ENCODE results near the gene WWTR1.

WWTR1 gene

DNA sequence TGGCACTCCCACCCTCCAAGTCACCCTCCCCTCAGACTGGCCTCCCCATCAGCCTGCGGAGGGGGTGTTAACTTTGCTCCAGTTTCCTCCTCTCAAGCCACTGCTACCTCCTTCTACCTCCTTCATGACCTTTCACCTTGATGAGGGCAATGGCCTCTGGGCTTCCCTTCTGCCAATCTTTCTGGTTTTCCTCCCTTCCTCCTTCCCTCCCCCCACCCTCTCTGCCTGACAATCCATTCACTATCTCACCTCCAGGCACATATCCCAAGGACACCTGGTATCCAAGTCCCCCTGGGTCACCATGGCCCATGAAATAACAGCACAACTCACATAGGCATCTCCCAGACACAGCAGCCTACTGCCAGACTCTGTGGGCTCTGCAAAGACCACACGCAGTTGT is 80.0 kb downstream of the WWTR1 start:
- H3K4me3 ChIP-seq (ENCODE audit: low read depth, low read length) = no peak overlapping the region
- DNase-seq (ENCODE audit: low read depth) = no peak

DNA sequence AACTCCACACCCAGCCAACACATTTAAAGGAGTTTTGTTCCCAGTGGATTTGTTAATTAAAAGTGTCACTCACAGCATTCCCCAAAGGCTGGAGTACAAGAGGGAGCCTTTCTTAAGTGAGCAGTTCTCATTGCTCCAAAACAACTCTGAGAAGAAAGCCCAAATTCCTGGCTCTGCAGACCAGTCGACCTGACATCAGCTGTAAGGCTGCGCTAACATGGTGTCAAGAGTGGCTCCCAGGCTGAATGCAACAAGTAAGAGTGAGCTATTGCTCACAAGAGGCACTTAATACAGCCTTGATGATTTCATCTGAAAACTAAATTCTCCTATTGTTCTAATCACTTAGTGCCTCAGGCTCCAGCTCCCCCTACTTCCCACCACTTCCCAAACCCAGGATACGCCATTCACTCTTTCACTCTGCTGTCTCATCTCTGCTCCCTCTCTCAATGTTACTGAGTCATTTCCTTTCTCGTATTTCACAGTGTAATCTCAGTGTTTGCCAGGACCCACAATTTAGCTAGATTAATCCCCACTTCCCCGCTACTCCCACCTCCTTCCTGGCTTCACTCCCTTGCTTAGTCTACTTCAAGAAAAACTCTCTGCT is 81.8 kb downstream of the WWTR1 start:
- DNase-seq (ENCODE audit: low read depth) = peak; percentile 98
- peak overlapping the region; percentile 16 for H3K4me3 ChIP-seq (ENCODE audit: low read depth, low read length)

DNA sequence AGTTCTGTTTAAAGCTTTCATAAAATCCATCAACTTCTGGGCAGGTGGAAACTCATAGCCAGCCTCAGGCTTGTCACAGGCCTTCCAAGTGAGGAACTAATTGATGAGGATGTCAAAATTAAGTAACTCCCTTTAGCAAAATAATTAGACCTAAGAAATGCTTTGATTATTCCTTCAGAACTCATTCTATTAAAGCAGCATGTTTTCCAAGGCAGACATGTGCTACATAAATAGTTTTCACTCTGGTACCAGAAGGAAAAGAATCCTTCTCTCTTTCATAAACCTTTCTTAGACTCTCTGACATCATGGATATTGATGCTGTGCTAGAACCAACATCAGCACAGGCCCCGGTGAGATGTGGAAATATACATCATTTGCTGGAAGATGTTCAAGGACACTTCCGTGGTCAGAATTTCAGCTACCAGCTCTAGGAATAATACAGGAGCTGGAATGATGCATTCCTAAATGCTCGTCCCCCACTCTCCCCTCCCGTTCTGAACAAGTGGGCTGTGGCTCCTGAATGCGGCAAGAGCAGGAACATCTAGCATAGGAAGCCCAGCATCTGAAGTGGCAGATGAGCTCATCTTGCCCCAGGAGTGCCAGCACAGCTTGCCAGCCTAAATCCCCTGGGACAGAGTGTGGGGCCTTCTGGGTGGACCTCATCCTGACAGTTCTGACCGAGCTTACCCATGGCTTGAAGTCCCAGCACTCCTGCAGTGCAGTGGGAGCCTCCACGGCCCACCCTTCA is 82.4 kb downstream of the WWTR1 start:
- DNase-seq (ENCODE audit: low read depth) = peak; percentile 98
- H3K4me3 ChIP-seq (ENCODE audit: low read depth, low read length) = peak overlapping the region; percentile 16

DNA sequence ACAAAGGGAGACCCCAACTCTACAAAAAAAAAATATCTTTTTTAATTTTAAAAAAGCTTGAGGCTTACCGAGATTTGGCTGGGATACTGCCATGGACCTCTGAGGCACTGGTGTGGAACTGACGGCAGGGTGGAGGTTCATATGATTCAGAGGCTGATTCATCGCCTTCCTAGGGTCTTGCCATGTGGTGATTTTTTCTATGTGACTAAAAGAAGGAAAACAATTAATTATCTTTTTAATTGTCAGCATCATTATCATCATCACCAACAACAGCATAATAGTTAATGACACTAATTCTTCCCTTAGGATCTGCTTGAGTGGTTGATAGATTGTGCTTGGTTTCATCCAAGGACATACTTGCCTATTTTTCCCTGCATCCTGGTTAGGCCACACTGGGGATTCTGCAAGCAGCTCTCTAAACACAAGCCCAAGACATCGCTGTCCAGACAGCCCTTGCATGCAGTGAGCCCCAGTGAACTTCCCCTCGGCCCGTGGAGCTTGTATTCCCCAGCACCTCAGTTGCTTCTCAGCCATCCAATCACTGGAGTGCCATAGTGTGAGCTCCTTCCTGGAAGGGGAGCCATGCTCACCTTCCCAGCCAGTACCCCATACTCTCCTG is 84.9 kb downstream of the WWTR1 start:
- DNase-seq (ENCODE audit: low read depth) = no peak
- no peak overlapping the region for H3K4me3 ChIP-seq (ENCODE audit: low read depth, low read length)

DNA sequence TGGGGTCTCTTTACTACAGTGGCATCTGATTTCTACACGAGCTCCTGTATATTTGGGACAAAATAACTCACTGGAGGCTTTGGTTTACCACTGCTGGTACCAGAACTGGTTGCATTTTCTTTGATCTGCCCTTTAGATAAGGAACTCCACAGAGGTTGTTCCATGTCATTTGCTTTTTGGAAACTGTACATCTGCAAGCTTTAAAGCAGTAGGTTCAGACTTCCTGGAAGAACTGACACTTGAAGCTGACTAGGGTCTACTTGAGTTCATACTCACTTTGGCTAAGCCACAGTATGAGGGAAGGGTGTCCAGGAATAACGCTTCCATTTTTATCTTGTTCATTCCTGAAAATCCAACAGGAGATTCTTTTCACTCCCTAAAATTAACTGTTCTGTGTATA is 86.4 kb downstream of the WWTR1 start:
- no peak overlapping the region for H3K4me3 ChIP-seq (ENCODE audit: low read depth, low read length)
- DNase-seq (ENCODE audit: low read depth) = no peak

DNA sequence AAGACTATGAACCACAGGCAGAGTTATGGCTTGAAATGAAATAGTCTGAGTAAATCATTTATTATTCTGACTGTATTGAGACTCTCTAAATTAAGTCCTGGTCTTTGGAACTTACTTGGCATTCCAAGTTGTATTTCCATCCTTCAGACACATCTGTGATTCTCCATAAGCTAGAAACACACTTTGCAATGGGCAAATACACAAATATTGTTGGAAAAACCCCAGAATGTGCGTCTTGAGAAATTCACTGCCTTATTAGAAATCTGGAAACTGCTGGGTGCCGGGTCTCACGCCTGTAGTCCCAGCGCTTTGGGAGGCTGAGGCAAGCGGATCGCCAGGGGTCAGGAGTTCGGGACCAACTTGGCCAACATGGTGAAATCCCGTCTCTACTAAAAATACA is 87.8 kb downstream of the WWTR1 start:
- H3K4me3 ChIP-seq (ENCODE audit: low read depth, low read length) = no peak overlapping the region
- DNase-seq (ENCODE audit: low read depth) = no peak

DNA sequence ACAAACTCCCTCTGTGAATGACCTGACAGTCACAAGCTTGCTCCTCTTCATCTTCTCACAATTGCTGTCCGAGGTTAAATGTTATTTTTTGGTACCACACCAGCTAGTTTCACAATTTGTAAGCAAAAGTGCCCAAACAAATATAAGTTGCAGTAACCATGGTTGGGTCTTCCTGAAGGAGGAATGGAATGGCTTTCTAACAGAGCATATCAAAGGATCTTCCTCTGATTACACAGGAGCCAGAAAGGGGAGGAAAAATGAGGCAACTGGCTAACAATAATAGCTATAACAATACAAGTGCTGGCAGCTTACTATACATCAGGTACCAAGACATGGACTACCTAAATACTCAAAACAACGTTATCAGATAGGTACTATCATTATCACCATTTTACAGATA is 90.4 kb downstream of the WWTR1 start:
- DNase-seq (ENCODE audit: low read depth) = no peak
- H3K4me3 ChIP-seq (ENCODE audit: low read depth, low read length) = no peak overlapping the region

DNA sequence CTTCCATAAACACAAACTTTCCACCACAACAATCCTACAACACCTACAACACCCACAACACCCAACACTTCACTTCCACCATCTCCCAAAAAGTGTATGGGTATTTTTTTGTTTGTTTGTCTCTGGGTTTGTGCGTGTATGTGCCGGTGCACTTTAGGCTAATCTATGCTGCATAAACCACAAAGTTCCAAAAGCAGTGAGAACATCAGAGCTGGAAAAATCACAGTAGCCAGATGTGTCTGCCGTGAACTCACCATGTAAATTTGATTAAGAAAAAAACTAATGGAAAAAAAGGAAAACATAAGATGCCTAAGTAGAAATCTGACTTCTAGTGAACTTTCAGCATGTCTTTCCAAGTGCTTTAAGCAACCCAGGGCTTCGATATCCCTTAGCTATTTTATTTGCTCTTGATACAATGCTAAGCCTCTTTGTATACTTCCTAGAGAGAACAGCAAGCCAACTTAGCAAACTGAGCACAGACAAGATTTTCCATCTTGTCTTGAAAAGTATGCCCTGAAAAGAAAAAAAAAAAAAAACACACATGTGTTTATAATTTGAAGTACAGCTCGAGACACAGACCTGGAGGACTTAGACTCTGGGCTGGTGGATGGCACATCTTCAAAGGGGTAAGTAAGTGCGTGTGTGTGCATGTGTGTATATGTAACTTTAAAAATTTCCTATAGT is 91.4 kb downstream of the WWTR1 start:
- no peak overlapping the region for H3K4me3 ChIP-seq (ENCODE audit: low read depth, low read length)
- DNase-seq (ENCODE audit: low read depth) = no peak

DNA sequence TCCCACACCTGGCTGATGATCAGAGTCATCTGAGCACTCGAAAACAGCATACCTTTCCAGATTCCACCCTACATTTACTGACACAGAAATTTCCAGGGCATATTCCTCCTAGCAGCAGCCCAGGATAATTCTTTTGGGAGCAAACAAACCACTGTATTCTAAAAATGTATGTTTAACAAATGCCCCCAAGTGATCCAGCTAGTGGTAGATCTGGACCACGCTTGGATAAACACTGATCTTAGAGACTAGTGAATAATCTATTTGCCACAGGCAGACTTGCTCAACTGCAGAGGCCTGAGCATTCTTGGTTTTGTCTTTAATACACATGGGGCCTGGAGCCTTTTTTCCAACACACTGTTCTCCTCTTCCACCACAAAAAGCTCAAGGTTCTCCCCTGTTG is 93.7 kb downstream of the WWTR1 start:
- DNase-seq (ENCODE audit: low read depth) = no peak
- no peak overlapping the region for H3K4me3 ChIP-seq (ENCODE audit: low read depth, low read length)

DNA sequence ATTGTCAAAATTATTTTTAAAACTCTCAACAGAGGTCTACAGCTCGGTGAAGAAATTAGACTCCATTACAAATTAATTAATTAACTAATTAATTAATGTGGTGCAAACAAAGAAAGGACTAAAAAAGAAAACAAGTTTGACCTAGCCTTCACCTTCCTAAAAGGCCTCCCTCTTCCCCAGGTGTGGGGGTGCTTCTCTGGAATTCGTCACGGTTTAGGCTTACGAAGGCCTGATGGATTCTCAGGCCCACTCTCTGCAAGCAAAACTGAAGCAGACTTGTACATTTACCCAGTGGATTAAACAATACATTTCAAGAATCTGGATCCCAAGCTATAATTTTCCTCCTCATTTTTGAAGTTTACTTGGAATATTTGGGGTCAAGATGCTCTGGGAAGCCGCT is 94.7 kb downstream of the WWTR1 start:
- no peak for DNase-seq (ENCODE audit: low read depth)
- no peak overlapping the region for H3K4me3 ChIP-seq (ENCODE audit: low read depth, low read length)

DNA sequence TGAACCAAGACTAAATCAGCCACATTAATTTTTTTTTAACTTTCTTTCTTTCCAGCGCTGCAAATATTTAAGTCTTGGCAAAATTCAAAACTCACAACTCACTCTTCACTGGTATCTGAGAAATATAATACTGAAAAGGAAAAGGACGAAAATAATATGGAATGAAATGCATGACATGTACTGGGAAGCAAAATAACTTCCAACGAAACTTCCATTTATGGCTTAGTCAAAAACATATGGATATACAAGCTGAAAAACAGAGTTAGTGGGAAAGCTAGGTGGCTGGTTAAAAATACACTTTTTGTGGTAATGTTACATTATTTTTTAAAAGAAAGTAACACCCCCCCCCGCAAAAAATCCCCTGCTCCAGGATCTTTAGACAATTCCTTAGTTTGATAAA is 97.2 kb downstream of the WWTR1 start:
- H3K4me3 ChIP-seq (ENCODE audit: low read depth, low read length) = no peak overlapping the region
- no peak for DNase-seq (ENCODE audit: low read depth)

DNA sequence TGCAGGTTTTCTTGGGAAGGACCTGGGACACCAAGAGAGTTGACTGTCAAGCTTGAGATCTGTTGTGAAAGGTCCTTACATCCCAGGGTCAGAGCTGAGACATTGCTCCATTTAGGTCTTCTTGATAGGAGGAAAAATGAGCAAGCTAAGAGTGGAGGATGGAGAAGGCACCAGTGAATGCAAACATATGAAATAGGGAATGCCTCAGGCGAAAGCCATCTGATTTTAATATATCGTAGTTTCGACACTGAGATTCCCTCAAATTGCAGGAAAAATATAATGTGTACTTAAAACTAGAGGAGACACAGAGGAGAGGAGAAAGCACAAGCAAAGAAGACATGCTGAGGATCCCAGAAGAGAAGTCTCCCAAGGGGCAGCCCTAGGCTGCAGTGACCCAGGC is 97.8 kb downstream of the WWTR1 start:
- no peak for DNase-seq (ENCODE audit: low read depth)

DNA sequence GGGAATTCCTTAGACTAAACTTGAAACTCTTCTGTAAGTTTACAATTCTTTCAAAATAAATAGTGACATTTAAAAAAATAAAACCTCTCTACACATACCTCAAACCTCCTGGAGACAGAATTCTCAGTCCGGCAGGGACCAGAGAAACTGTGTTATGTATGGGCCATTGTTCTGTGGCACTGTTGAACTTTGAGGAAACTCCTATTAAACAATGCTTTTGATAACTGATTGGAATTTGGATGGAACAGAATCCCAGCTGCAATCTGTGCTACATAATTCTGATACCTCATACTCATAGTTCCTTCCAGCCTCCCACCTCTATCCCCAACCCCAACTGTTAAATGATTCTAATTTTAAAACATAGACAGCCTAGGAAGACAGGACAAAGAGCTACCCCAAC is 98.3 kb downstream of the WWTR1 start:
- DNase-seq (ENCODE audit: low read depth) = no peak
- no peak overlapping the region for H3K4me3 ChIP-seq (ENCODE audit: low read depth, low read length)

More for the DNA sequence above, 97.8 kb downstream of the WWTR1 start:
- H3K4me3 ChIP-seq (ENCODE audit: low read depth, low read length) = no peak overlapping the region

DNA sequence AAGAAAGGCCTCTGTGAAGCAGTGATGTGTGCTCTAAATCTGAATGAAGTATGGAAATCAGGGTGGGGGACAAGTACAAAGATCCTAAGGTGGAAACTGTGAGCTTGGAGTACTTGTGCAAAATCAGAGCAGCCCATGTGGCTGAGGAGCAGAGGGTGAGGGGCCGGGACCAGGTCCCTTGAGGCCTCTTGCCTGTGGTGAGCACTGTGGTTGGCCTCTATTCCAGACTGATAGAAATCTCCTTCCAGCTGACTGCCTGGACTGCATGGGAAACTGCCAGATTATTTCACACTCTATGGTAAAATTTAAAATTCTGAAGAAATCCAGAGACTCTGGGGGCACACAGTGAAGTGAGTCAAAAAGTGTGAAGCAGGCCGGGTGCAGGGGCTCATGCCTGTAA is 101.9 kb downstream of the WWTR1 start:
- no peak for DNase-seq (ENCODE audit: low read depth)
- H3K4me3 ChIP-seq (ENCODE audit: low read depth, low read length) = no peak overlapping the region

DNA sequence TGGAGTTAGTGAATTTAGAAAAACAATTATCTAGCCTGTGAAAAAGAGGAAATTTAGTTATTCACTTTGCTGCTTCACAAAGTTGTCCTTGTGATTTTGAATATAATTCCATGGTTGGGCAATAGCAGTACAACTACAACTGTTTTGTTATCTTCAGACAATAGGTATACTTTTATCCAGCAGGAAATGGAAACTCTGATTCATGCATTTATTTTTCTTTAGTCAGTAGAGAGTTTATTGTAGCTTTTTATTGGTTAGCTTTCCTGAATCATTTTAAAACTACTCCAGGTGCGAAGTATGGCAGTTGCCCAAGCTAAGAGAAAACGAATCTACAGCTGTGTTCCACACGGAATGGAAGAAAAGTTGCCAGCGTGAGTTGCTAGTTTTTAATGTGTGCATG is 103.0 kb downstream of the WWTR1 start:
- H3K4me3 ChIP-seq (ENCODE audit: low read depth, low read length) = no peak overlapping the region
- DNase-seq (ENCODE audit: low read depth) = no peak

DNA sequence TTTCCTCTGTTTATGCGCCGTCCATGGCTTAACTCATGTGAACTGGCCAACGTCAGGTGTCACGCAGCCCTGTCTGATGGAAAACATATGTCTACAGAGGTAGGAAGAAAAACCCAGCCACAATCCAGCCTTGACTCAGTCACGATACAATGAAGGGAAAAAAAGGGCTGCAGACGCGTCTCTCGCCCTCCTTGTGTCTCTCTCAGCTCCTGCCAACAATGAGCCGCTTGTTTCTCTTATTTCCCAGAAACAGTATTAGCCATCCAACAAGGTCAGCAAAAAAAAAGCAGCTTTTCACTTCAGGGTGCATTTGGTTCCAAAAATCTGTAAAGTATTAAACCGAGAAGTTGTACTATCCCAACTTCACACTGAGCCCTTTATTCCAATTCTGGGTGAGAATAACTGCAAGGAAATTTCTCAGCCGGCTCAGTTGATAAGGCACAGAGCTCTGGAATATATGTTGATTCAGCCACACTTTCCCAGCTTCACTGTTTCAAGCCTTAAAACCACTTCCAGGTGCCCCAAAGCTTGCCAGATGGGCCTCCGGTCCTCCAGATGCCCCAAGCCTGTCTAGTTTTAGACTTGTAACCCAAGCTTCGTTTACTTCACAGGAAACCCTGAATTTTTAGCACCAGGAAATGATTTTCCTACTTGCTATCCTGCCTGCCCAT is 103.9 kb downstream of the WWTR1 start:
- H3K4me3 ChIP-seq (ENCODE audit: low read depth, low read length) = no peak overlapping the region

DNA sequence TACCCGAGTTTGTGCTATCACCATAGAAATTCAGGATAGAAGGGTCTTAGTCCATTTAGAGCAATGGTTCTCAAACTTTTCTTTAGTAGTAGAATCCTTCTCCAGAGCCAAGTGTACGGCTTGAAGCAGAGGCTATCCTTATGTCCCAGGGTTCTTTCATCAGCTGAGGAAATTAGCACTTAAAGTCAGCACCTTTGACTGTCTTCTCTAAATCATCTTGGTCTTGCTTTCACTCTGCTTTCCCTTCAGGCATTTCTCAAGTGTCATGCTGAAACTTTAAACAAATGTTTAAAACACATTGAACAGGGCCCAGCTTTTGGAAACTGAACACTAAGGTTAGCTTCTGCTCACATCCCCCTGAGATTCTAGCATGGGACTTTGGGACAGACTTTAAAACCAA is 105.1 kb downstream of the WWTR1 start:
- H3K4me3 ChIP-seq (ENCODE audit: low read depth, low read length) = no peak overlapping the region
- no peak for DNase-seq (ENCODE audit: low read depth)

More for the DNA sequence above, 103.9 kb downstream of the WWTR1 start:
- DNase-seq (ENCODE audit: low read depth) = peak; percentile 79

DNA sequence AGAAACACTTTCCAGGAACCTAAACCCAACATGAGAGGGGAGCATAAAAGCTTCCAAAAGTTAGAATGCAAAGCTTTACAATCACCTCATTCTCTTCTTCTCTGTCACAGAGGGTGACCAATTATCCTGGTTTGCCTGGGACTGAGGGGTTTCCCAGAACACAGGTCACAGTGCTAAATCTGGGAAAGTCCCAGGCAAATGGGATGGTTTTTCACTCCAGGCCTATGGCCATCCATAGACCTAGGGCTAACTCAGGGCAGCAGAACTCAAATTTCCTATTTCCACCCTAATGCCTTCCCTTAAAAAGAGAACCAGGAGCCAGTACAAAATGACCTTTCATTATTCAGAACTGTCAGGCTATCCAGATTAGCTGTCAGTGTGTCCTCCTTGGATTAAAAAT is 106.3 kb downstream of the WWTR1 start:
- no peak overlapping the region for H3K4me3 ChIP-seq (ENCODE audit: low read depth, low read length)
- DNase-seq (ENCODE audit: low read depth) = no peak

DNA sequence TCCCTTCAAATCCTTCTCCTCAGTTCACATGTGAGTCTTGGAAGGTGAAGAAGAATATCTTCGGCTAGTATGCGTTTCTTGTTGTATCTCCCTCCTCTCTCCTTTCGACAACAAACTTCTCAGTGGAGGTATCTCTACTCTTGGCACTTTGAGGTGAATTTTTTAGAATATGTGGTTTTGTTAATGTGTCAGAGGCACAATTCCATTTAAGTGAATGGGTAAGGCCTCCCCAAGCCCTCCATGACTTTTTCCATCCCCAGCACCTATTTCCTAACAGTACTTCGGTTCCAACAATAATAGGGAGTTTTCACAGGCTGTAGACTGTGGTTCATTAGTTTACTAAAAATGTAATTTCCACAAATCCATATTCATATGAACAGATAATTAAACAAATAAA is 109.2 kb downstream of the WWTR1 start:
- DNase-seq (ENCODE audit: low read depth) = no peak
- H3K4me3 ChIP-seq (ENCODE audit: low read depth, low read length) = no peak overlapping the region
